ENCODE measurements around the gene CRYL1. TPM values are rescaled to one million over a fixed set of nuclear protein-coding genes. Genes with fewer than 3 reads are reported as not detected.

CRYL1 gene
- polyA plus RNA-seq, 2 of the 4 experiments (the other 2 are of a cell fraction) = 4.1 to 17.4 TPM

DNA sequence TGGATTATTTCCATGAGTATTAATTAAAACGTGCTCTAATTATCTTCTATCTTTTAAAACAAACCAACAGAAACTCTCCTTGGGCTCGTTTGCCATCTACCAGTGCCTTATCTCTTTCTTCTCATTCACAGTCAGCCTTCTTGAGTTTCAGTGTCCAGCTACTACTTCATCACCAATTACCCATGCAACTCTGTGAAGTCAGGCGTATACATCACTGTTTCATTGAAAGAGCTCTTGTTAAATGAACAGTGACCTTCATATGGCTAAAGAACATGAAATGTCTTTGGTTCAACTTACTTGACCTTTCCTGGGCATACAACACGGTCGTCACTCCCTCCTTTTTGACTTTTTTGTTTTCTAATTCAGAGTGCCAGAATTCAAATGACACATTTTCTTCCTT lies 36.1 kb upstream of the CRYL1 start:
- peaks cover 11% of the 10 kb centered on the region for H3K9me3 ChIP-seq
- POLR2A ChIA-PET = no interaction called here

DNA sequence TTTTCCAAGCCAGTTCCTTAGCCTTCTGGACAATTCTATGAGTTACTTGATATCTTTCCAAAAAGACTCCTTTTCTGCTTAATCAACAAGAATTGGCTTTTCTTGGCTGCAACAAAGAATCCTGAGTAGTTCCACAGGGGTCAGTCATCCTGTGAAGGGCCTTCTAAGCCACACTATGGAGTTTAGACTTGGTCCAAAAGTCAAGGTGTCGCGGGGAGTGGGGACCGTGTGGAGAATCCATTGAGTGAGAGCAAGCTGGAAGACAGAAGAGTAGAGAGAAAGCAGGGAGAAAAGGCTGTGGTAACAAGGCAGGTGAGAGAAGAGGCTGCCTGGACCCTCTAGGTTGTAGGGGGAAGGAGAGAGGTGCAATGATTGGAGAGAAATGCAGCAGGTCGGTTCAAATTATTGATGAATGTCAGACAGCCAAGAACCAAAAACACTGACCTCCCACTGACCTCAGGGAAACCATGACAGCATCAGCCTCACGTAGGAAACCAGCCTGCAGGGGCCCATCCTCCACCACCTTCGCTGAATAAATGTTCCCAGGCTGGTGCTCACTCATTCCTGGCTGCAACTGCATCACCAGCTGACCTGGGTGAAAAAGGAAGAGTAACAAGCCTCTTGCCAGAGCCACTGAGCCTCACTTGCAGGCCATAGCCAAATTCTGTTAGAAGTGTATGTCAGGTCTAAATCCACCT lies 34.2 kb upstream of the CRYL1 start:
- H3K4me3 ChIP-seq = no peak overlapping the region
- CTCF ChIA-PET = no interaction called here
- H3K4me2 ChIP-seq = no peak overlapping the region
- no peak for DNase-seq (ENCODE audit: low read depth in 1 of 2, low spot score in 1 of 2)
- POLR2A ChIA-PET = no interaction called here
- 68% methylated on average over 6 of the region's 6 CpGs for WGBS (ENCODE audit: missing lambda C conversion rate)
- no peak overlapping the region for H3K27ac ChIP-seq
- 0 out of 3 replicates have a peak, but pooled peaks cover 3% of the 10 kb centered on the region for H3K9me3 ChIP-seq
- FAIRE-seq = no peak
- H3K4me1 ChIP-seq = no peaks in the 10 kb centered on the region
- no peak for ATAC-seq
- TF ChIP-seq SMC3 (IDR thresholded peaks at IDR 0.05) (no peak), HEYL (CRISPR knock-in tag; IDR thresholded peaks at IDR 0.05) (no peak), HOXA7 (CRISPR knock-in tag; IDR thresholded peaks at IDR 0.05) (no peak), ZFP36 (IDR thresholded peaks at IDR 0.05; ENCODE audit: borderline replicate concordance, partially characterized antibody) (no peak), CHD4 (IDR thresholded peaks at IDR 0.05; ENCODE audit: borderline replicate concordance) (no peak), SREBF2 (IDR thresholded peaks at IDR 0.05) (no peak), TP53 (CRISPR knock-in tag; IDR thresholded peaks at IDR 0.05) (no peak), MYC (IDR thresholded peaks at IDR 0.05; ENCODE audit: borderline replicate concordance, low read length) (no peak), HDAC2 (IDR thresholded peaks at IDR 0.05) (no peak), ZC3H11A (IDR thresholded peaks at IDR 0.05) (no peak), ZNF302 (CRISPR knock-in tag; IDR thresholded peaks at IDR 0.05) (no peak), FOSB (CRISPR knock-in tag; IDR thresholded peaks at IDR 0.05) (no peak), NR3C1 (IDR thresholded peaks at IDR 0.05) (no peak)
- TF ChIP-seq, protein P1, sequence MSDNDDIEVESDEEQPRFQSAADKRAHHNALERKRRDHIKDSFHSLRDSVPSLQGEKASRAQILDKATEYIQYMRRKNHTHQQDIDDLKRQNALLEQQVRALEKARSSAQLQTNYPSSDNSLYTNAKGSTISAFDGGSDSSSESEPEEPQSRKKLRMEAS (IDR thresholded peaks at IDR 0.05) = no peak
- TF ChIP-seq, protein P2, sequence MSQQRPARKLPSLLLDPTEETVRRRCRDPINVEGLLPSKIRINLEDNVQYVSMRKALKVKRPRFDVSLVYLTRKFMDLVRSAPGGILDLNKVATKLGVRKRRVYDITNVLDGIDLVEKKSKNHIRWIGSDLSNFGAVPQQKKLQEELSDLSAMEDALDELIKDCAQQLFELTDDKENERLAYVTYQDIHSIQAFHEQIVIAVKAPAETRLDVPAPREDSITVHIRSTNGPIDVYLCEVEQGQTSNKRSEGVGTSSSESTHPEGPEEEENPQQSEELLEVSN (IDR thresholded peaks at IDR 0.05; ENCODE audit: borderline replicate concordance, low read depth) = no peak
- TF ChIP-seq, protein P3, sequence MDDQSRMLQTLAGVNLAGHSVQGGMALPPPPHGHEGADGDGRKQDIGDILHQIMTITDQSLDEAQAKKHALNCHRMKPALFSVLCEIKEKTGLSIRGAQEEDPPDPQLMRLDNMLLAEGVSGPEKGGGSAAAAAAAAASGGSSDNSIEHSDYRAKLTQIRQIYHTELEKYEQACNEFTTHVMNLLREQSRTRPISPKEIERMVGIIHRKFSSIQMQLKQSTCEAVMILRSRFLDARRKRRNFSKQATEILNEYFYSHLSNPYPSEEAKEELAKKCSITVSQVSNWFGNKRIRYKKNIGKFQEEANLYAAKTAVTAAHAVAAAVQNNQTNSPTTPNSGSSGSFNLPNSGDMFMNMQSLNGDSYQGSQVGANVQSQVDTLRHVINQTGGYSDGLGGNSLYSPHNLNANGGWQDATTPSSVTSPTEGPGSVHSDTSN (IDR thresholded peaks at IDR 0.05) = no peak
- TF ChIP-seq, protein P4, sequence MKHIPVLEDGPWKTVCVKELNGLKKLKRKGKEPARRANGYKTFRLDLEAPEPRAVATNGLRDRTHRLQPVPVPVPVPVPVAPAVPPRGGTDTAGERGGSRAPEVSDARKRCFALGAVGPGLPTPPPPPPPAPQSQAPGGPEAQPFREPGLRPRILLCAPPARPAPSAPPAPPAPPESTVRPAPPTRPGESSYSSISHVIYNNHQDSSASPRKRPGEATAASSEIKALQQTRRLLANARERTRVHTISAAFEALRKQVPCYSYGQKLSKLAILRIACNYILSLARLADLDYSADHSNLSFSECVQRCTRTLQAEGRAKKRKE (CRISPR knock-in tag; IDR thresholded peaks at IDR 0.05; ENCODE audit: low read depth) = no peak

More for the DNA sequence above, 36.1 kb upstream of the CRYL1 start:
- CTCF ChIA-PET = interaction anchor here (0.6 kb wide), 1 partner anchor 186 kb away, joined by 4 read pairs; no protein-coding TSS in a partner anchor
- no peak for FAIRE-seq
- Histone ChIP-seq H3K4me2 (no peak overlapping the region), H3K27ac (no peak overlapping the region), H3K4me3 (no peak overlapping the region), H3K4me1 (no peaks in the 10 kb centered on the region)
- no peak for ATAC-seq
- WGBS (ENCODE audit: missing lambda C conversion rate) = 54% methylated on average over 5 of the region's 5 CpGs
- TF ChIP-seq PHF8 (IDR thresholded peaks at IDR 0.05; ENCODE audit: borderline replicate concordance, low read depth) (no peak), TFCP2L1 (CRISPR knock-in tag; IDR thresholded peaks at IDR 0.05) (no peak)
- DNase-seq (ENCODE audit: low read depth in 1 of 2, low spot score in 1 of 2) = no peak

DNA sequence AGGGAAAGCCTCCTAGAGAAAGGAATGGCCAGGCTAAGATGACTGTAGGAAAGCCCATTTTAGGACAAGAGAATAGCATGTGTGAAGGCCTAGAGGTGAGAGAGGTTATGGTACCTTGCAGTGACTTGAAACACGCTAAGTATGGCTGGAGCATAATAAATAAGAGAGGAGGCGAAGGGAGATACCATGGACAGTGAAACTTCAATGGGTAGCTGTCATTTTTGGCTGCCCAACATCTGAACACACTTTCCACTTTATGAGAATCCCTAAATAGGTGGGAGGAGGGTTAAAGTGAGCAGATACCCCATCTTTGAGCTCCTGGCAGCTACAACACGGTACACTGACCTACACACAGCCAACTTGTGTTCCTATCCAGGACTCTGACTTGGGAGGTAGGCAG lies 33.3 kb upstream of the CRYL1 start:
- Histone ChIP-seq H3K4me1 (no peaks in the 10 kb centered on the region), H3K4me3 (no peak overlapping the region), H3K4me2 (no peak overlapping the region), H3K9me3 (no peaks in the 10 kb centered on the region), H3K27ac (no peak overlapping the region)
- no peak for DNase-seq (ENCODE audit: low read depth in 1 of 2, low spot score in 1 of 2)
- ATAC-seq = no peak
- no peak for FAIRE-seq
- POLR2A ChIA-PET = no interaction called here
- WGBS (ENCODE audit: missing lambda C conversion rate) = 26% methylated on average over 3 of the region's 3 CpGs
- CTCF ChIA-PET = no interaction called here
- TF ChIP-seq SREBF2 (IDR thresholded peaks at IDR 0.05) (no peak), CEBPB (IDR thresholded peaks at IDR 0.05) (no peak), EHF (CRISPR knock-in tag; IDR thresholded peaks at IDR 0.05) (no peak), MAFK (IDR thresholded peaks at IDR 0.05; ENCODE audit: partially characterized antibody) (no peak), NFE2L2 (conservative IDR thresholded peaks at IDR 0.05; ENCODE audit: low read length) (no peak), ZC3H11A (IDR thresholded peaks at IDR 0.05) (no peak), PHF8 (IDR thresholded peaks at IDR 0.05; ENCODE audit: borderline replicate concordance, low read depth) (no peak), TFCP2L1 (CRISPR knock-in tag; IDR thresholded peaks at IDR 0.05) (no peak), CHD2 (IDR thresholded peaks at IDR 0.05; ENCODE audit: low read length, partially characterized antibody) (no peak)
- TF ChIP-seq, protein P5, sequence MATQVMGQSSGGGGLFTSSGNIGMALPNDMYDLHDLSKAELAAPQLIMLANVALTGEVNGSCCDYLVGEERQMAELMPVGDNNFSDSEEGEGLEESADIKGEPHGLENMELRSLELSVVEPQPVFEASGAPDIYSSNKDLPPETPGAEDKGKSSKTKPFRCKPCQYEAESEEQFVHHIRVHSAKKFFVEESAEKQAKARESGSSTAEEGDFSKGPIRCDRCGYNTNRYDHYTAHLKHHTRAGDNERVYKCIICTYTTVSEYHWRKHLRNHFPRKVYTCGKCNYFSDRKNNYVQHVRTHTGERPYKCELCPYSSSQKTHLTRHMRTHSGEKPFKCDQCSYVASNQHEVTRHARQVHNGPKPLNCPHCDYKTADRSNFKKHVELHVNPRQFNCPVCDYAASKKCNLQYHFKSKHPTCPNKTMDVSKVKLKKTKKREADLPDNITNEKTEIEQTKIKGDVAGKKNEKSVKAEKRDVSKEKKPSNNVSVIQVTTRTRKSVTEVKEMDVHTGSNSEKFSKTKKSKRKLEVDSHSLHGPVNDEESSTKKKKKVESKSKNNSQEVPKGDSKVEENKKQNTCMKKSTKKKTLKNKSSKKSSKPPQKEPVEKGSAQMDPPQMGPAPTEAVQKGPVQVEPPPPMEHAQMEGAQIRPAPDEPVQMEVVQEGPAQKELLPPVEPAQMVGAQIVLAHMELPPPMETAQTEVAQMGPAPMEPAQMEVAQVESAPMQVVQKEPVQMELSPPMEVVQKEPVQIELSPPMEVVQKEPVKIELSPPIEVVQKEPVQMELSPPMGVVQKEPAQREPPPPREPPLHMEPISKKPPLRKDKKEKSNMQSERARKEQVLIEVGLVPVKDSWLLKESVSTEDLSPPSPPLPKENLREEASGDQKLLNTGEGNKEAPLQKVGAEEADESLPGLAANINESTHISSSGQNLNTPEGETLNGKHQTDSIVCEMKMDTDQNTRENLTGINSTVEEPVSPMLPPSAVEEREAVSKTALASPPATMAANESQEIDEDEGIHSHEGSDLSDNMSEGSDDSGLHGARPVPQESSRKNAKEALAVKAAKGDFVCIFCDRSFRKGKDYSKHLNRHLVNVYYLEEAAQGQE (IDR thresholded peaks at IDR 0.05) = no peak
- TF ChIP-seq, protein P6, sequence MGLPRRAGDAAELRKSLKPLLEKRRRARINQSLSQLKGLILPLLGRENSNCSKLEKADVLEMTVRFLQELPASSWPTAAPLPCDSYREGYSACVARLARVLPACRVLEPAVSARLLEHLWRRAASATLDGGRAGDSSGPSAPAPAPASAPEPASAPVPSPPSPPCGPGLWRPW (IDR thresholded peaks at IDR 0.05) = no peak
- TF ChIP-seq, protein P7, sequence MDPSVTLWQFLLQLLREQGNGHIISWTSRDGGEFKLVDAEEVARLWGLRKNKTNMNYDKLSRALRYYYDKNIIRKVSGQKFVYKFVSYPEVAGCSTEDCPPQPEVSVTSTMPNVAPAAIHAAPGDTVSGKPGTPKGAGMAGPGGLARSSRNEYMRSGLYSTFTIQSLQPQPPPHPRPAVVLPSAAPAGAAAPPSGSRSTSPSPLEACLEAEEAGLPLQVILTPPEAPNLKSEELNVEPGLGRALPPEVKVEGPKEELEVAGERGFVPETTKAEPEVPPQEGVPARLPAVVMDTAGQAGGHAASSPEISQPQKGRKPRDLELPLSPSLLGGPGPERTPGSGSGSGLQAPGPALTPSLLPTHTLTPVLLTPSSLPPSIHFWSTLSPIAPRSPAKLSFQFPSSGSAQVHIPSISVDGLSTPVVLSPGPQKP (IDR thresholded peaks at IDR 0.05; ENCODE audit: low read depth, low read length) = no peak
